Epithelial cell of prostate (primary cell): ENCODE measurements around the gene WBP1.
A peak's percentile ranks its signal among the peaks of the same experiment; 100 is the strongest.

Experiments used
- DNase-seq: peaks from one replicate; pipeline ENCODE4 v3.0.0-alpha.2; 2011; ENCODE audit warnings: low read depth, low spot score
- H3K27ac ChIP-seq: fragments of 450-650 bp; 2 replicates; pipeline ENCODE4 v1.5.1; 2017; ENCODE audit warnings: mild to moderate bottlenecking

The WBP1 gene

DNA sequence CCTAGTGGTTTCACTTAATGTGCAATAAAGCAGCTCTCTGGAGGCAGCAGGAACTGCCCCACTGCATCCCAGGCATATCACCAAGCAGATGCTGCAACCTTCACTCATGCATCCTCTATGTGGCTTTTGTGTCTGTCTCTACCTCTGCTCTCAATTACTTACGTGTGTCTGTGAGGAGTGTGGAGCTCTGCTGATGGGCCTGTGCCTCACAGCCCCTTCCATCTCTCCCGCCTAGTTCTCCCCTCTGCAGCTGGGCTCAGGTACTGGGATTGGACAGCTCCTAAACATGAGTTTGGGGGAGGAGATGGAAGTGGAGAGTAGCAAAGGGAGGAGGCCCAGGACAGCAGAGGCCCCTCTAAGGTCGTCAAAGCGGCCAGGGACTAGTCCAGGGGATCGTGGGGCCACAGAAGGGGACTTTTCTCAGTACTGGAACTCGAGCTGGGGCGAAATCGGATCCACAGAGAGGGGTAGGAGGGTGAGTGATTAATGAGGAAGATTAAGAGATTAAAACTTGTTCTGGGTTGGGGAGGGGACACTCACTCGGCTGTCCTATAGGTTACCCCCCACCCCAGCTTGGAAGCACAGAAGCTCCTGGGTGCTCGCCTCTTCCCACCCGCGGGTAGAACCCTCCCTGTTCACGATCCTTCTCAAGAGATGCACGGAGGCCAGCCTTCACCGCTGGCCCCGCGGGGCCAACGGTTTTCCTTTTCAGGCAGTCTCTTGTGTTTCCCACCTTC, 43.3 kb downstream of the WBP1 start:
- no peak for DNase-seq
- no peak overlapping the region for H3K27ac ChIP-seq

DNA sequence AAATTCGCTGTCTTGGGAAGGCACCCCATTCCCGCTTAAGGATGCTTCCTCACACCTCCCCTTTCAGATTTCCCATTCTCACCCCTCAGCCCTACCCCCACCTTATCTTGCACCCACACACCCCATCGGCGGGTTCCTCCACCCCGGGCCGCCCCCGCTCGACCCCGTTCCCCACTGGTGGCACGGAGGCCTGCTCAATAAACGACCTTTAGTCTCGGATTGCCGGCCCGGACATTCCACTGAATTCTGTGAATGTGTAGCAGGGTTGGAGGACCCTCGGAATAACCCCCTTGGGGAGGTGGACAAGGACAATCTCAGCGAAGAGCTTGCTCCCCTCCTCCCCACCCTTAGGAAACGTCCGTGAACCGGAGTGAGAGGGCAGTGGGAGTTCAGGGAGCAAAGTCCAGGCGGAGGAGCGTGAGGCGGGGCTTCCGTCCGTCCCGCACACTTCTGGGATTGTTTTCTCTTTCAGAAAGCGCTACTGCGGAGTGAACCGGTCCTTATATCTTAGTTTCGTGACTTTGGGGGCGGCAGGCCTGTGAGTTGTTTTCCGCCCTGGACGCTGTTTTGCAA, 44.0 kb downstream of the WBP1 start:
- no peak overlapping the region for H3K27ac ChIP-seq
- DNase-seq = no peak

GRCh38 chr2:74502720-74503505, 44.7 kb downstream of the WBP1 start:
- H3K27ac ChIP-seq = no peak overlapping the region
- peak; percentile 29 for DNase-seq

DNA sequence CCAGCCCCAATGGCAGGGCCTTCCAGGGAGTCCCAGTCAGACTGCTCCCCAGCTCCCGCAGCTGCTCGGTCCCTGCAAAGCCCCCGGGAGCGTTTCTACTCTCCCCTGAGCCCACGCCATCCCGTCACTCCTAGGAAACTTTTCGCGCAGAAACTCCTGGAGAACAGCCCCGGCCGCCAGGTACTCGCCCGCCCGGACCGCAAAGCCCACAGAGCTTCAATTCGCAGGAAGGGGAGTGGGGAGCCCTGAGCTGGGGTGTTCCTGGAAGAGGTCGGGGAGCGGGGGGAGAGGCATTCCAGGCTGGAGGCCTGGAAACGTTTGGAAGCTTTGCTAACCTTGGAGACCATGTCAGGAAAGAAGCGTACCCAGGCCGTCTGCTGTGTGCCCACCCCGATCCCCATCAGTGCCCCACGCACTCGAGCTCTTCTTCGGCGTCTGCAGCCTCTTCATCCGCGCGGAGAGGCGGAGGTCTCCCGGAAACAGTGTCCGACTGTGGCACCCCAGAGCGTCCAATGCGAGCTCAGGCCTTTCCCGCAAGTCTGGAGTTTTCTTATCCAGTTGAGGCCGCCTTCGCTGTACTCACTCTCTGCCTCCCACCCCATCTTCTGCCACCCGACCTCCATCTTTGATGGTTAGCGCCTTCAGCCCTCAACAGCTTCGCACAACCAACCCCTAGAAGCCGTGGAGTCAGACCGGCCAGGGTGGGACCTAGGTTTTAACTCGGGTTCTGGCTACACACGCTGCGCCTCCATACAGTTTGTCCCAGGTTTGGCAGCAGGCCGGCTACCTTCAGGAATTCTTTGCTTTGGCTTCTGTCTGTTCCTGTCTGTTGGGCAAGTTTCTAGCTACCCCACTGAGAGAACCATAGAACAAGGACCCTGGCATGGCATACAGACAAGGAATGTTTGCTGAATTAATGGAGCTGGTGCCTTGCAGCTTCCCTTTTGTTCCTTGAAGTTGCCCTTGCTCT, 45.6 kb downstream of the WBP1 start:
- DNase-seq = no peak
- H3K27ac ChIP-seq = no peak overlapping the region

- H3K27ac ChIP-seq = no peak overlapping the region
- DNase-seq = no peak
Measured at GRCh38 chr2:74504591-74504990, 46.4 kb downstream of the WBP1 start.

- peak overlapping the region; percentile 98 for H3K27ac ChIP-seq
- DNase-seq = no peak
Measured at GRCh38 chr2:74505448-74506246, 47.4 kb downstream of the WBP1 start.

- peak; percentile 90 for DNase-seq
- H3K27ac ChIP-seq = peak within 1 kb of the TSS; percentile 98
Measured at GRCh38 chr2:74507145-74507925, 49.1 kb downstream of the WBP1 start, which contains the start of gene PCGF1. Gene PCGF1, minus strand, starts transcription at chr2:74507695. Its CDS starts 27 bp downstream, at chr2:74507668.

DNA sequence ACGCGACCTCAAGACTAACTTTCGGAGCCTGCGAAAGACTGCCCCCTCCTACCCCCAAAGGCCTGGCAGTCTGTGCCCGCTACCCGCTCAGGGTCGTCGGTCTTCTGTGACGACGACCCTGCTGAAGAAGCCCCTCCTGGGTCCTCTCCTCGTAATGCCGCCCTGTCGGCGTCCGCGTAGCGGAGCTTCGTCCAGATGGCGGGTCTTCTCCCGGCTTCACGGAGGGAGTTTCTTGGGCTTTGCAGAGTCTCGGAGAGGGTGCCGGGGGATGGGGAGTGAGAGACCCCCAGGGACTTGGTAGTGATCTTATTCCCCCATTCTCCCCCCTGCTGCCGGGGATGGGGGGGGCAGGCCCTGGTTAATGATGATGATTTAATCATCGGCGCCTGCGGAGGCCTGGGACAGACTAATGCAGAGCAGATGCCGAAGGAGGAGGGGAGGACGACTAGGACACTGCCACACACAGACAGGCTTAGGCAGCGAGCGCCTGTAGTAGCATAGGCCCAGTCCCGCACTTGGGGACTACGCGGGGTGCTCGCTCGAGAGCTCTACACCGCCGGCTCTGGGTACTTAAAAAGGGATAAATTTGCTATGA, 49.8 kb downstream of the WBP1 start:
- DNase-seq = no peak
- H3K27ac ChIP-seq = peak overlapping the region; percentile 98

DNA sequence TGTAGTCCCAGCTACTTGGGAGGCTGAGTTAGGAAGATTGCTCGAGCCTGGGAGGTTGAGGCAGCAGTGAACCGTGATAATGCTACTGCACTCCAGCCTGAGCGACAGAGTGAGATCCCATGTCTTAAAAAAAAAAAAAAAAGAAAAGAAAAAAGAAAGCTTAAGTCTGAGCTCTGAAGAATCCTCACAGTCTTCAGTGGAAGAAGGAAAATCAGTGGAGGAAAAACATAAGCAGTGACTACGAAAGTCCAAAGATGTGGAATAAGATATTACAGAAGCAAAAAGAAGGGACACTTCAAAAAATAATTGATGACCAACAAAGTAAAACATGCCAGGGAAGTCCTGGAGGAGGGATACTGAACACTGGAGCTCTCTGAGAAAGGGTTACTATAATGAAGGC, 52.0 kb downstream of the WBP1 start:
- DNase-seq = no peak

More for the DNA sequence above, 52.0 kb downstream of the WBP1 start:
- H3K27ac ChIP-seq = no peak overlapping the region
